HG03520 (cell line): ENCODE measurements around the gene RAB11FIP5.

ENCODE experiments used
- ATAC-seq: cut with Tn5 transposase; IDR thresholded peaks from one replicate; pipeline ENCODE4 v1.9.1; 2021; ENCODE audit warnings: mild to moderate bottlenecking, moderate library complexity; ENCODE audit not compliant: unreplicated experiment

RAB11FIP5 gene

DNA sequence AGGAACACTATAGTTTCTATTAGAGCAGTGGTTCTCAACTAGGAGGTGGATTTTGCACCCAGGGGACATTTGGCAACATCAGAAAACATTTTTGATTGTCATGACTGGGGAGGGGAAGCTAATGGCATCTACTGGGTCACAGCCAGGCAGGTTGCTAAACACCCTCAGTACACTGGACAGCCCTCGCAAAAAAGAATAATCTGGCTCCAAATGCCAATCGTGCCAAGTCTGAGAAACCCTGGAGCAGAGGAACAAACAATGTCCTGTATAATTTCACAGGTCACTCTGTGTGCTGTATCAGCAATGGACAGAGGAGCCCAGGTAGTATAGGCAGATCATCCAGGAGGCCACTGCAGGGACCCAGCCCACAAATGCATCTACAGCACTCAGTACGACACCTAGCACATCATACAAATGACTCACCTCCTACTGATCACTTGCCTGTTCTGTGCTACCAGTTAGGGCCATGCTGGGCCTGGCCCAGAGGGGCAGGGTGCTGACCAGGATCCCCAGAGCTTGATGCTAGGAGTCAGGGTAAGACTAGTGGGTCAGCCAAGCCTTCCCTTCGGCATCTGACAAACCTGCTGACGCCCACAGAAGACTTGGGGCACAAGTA lies 78.9 kb downstream of the RAB11FIP5 start:
- ATAC-seq = no peak

DNA sequence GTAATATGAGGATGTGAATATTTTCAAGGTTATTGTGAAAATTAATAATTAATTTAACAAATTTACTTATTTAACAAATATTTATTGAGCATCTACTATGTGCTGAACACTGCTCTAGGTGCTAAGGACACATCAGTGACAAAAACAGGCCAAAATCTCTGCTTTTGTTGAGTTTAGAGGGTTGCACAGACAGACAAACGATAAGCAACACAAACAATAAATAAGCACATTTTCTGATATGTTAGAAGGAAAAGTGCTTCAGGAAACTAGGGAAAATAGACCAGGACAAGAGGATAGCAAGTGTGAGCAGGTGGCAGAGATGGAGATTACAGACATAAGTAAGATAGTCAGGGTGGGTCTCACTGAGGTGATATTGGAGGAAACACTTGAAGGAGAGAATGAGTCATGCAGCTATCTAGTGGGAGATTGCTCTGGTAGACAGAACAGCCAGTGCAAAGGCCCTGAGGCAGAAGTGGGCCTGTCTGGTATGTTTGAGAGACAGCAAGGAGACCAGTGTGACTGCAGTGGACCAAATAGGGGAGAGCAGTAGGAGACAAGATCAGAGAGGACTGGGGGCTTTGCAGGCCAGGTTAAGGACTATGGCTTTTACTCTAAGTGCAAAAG lies 79.5 kb downstream of the RAB11FIP5 start:
- ATAC-seq = no peak

DNA sequence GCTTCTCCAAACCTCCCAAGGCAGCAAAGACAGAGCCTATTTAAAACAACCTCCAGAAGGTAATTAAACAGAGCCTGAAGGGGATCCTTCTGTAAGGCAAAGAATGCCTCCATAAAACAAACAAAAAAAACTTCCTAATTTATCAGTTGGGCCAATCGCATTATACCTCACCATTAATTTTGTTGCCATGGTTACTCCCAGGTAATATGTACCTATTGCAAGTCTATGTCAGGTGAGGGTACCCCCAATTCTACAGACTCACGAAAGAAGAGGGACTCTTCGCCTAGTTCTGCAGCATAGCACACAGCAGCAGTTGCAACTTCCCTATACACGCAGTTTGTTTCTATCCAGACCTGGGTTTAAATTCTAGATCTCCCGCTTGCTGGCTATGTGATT lies 80.0 kb downstream of the RAB11FIP5 start:
- no peak for ATAC-seq

DNA sequence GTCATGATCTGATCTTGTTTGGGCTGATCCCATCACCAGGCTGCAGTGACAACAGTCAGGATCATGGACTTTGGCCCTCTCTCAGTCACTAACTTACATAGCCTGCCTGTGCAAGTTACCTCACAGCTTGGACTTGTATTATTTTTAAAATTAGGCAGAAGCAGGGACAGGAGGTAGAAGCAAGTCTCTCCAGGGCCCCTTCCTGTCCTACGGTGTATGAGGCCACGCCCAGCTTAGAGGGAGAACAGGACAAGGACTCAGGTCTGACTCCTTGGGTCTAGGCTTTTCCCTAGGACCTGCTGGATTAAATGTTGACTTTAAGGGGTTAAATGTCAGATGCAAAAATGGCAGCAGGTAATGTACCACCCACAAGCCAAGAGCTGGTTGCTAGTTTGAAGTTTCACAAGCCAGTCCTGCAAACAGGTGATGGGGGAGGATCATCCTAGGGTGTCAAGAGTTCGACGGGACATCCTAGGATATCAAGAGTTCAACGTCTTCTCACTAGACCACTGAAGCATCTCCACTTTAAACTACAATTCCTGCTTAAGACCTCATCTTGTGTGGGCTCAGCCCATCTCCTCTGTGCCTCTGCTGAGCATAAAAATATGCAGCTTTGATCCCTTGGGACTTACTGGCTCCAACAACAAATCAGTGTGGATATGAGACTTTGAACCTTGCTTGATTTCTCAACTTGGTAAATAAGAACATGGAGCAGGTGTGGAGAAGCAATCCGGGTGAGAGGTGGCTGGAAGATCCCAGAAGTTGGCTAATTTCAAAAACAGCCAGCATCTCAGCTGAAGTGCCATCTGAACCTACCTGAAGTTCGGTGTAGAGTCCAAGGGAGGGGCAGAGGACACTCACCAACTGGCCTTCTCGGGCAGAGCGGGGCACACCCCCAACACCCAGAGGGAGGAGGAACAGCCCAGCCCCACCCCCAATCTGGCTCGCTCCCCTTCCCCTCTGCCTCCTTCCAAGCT lies 80.7 kb downstream of the RAB11FIP5 start:
- no peak for ATAC-seq

DNA sequence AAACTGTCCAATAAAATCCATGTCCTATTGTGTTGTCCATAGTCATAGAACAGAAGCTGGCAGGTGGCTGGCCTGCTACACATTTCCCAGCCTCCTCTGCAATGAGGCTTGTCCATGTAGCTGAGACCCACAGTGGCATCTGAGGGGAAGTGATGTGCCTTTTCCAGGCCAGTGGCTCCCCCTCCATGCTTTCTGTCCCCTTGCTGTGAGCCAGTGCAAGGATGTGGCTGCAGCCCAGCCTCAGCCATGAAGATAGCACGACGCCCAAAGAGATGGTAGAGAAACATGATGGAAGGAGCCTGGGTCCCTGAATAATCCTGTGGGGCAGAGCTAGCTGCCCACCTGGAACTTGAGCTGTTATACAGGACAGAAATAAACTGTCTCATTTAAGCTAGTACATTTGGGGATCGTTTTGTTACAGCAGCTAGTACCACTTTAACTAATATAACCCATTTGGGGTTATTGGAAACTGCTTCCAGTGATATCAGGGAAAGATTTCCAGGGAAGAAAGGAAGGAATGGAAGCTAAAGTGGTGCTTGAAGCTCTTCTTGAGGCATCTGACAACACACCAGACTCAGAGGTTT lies 81.6 kb downstream of the RAB11FIP5 start:
- ATAC-seq = no peak

DNA sequence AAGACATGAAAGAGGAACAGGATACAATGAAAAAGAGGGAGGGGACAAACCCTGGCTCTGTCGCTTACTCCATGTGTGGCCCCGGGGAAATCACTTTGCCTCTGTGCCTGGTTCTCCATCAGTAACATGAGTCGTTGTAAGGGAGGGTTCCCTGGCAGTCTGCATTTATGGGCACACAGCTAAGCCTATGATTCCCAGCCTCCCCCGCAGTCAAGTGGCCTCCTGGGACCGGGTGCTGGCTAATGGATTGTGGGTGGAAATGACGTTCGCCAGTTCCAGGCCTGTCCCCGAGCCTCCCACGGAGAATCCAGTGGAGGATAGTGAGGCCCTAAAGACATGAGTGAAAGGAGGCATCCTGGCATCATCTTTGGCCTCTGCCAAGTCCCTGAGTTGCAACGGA lies 83.9 kb downstream of the RAB11FIP5 start:
- no peak for ATAC-seq

DNA sequence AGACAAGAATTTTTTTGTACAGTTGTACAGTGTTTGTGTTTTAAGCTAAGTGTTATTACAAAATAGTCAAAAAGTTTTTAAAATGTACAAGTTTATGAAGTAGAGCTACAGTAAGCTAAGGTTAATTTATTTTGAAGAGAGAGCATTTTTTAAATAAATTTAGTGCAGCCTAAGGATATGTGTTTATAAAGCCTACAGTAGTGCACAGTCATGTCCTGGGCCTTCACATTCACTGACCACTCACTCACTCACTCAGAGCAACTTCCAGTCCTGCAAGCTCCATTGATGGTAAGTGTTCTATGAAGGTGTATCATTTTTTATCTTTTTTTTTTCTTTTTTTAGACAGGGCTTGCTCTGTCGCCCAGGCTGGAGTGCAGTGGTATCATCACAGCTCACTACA lies 85.4 kb downstream of the RAB11FIP5 start:
- ATAC-seq = no peak

DNA sequence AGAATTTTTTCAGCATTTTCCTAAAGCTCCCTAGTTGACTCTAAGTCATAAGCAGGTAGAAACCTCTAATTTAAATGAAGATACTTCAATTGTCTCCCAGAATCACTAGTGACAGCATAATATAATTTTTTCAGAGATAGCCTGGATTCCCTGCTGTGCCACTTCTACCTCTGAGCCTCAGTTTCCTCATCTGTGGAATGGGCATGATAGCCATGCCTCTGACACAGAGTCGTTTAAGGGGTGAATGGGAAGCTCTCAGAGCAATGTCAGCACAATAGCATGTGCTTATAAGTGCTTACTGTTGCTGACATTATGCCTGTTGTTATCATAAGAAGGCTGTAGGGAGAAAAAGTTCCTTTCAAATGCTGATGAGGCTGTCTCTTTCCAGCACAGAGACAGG lies 89.3 kb downstream of the RAB11FIP5 start:
- ATAC-seq = no peak
